Duodenal mucosa (tissue), 2 donors: ENCODE results near the gene PEAK1.
"Not testable (repeated sequence)": the region's sequence is repeated elsewhere in the genome, so short reads cannot be mapped to it uniquely, and the experiment has no call there.

Experiments
- H3K27ac ChIP-seq: one replicate; pipeline ENCODE4 v1.7.0; 2013; ENCODE audit warnings: low read depth, low read length
- H3K27me3 ChIP-seq, 2 donors: one replicate each; pipeline ENCODE4 v1.7.0; 2013; ENCODE audit warnings: low read length in 2 of 2, control low read depth in 1 of 2; ENCODE audit not compliant: insufficient read depth in 2 of 2, control insufficient read depth in 1 of 2
- H3K36me3 ChIP-seq, 2 donors: one replicate each; pipeline ENCODE4 v1.7.0; 2013; ENCODE audit warnings: low read length in 2 of 2, control low read depth in 1 of 2; ENCODE audit not compliant: insufficient read depth in 2 of 2, control insufficient read depth in 1 of 2
- H3K4me1 ChIP-seq, 2 donors: one replicate each; pipeline ENCODE4 v1.7.0; 2013; ENCODE audit warnings: low read length in 2 of 2, control low read depth in 1 of 2; ENCODE audit not compliant: insufficient read depth in 2 of 2, control insufficient read depth in 1 of 2
- H3K4me3 ChIP-seq, 2 donors: one replicate each; pipeline ENCODE4 v1.7.0; 2013; ENCODE audit warnings: low read length in 2 of 2, low read depth in 1 of 2
- H3K9ac ChIP-seq, 2 donors: one replicate each; pipeline ENCODE4 v1.7.0; 2013; ENCODE audit warnings: low read length in 2 of 2, low read depth in 1 of 2
- H3K9me3 ChIP-seq, 2 donors: one replicate each; pipeline ENCODE4 v1.7.0; 2013; ENCODE audit warnings: low read length in 2 of 2, control low read depth in 1 of 2; ENCODE audit not compliant: control insufficient read depth in 1 of 2

Gene PEAK1

DNA sequence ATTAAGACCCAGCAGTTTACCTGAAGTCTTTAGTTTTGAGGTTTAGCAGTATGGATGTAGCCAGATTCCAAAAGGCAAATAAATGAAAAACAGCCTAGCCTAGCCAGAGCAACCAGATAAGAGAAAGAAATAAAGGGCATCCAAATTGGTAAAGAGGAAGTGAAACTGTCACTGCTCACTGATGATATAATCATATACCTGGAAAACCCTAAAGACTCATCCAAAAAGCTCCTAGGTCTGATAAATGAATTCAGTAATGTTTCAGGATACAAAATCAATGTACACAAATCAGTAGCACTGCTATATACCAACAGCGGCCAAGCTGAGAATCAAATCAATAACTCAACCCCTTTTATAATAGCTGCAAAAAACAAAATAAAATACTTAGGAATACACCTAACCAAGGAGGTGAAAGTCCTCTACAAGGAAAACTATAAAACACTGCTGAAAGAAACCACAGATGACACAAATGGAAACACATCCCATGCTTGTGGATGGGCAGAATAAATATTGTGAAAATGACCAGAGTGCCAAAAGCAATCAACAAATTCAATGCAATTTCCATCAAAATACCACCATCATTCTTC lies 13.6 kb downstream of the PEAK1 start:
- not testable (repeated sequence) for H3K36me3 ChIP-seq, H3K9ac ChIP-seq, H3K4me3 ChIP-seq, H3K27ac ChIP-seq, H3K9me3 ChIP-seq, H3K27me3 ChIP-seq
- peaks cover 8 to 10% of the 10 kb centered on the region in 2 donors for H3K4me1 ChIP-seq

DNA sequence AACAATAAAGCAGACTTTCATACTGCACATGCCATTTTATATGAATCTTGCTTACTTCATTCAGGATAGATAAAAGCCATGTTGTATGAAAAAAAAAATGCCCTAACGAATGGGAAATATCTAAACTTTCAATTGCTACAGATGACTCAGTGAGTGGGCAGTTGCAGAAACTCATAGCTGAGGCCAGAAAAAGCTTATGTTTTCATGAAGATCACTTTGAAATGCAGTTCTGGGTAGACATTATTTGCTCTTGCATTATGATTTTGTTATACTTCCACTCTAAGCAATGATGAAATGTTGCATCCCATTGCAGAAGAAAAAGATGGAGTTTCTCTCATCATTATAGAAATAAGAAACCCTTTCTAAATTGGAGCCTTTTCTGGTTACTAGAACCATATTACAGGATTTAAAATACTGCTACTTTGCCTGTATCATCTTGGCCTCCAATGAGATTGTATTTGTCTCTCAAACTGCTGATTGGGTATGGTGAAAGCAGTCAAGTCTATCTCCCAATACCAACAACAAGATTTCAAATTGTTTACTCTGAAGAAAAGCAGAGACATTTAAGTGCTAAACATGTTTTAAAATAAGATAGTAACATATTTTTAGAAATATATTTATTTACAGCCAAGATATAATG lies 17.0 kb downstream of the PEAK1 start:
- no peak overlapping the region for H3K4me3 ChIP-seq
- H3K27me3 ChIP-seq, result no peaks in the 10 kb centered on the region
- H3K9ac ChIP-seq, result no peak overlapping the region
- no peak overlapping the region for H3K27ac ChIP-seq
- H3K4me1 ChIP-seq, result no peaks in the 10 kb centered on the region
- peaks cover 3 to 19% of the 10 kb centered on the region in 2 donors for H3K9me3 ChIP-seq
- no peaks in the 10 kb centered on the region for H3K36me3 ChIP-seq

GRCh38 chr15:77400258-77400657 lies 19.6 kb downstream of the PEAK1 start:
- Histone ChIP-seq H3K27me3 (no peaks in the 10 kb centered on the region), H3K9ac (no peak overlapping the region), H3K36me3 (no peaks in the 10 kb centered on the region), H3K4me1 (no peaks in the 10 kb centered on the region), H3K9me3 (peaks cover 21 to 26% of the 10 kb centered on the region in 2 donors), H3K27ac (no peak overlapping the region), H3K4me3 (no peak overlapping the region)

GRCh38 chr15:77398927-77399326 lies 21.0 kb downstream of the PEAK1 start:
- Histone ChIP-seq H3K4me3 (no peak overlapping the region), H3K9ac (no peak overlapping the region), H3K4me1 (no peaks in the 10 kb centered on the region), H3K27me3 (no peaks in the 10 kb centered on the region), H3K27ac (no peak overlapping the region), H3K9me3 (peaks cover 23 to 28% of the 10 kb centered on the region in 2 donors), H3K36me3 (no peaks in the 10 kb centered on the region)

DNA sequence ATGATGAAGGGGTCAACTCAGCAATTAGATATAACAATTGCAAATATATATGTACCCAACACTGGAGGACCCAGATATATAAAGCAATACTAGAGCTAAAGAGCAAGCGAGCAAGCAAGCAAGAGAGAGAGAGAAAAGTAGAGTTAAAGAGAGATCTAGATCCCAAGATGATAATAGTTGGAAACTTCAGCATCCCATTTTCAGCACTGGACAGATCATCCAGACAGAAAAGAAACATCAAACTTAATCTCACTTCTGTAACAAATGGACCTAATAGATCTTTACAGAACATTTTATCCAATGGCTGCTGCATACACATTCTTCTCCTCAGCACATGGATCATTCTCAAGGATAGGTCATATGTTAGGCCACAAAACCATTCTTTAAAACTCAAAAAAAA lies 23.2 kb downstream of the PEAK1 start:
- no peak overlapping the region for H3K27ac ChIP-seq
- H3K36me3 ChIP-seq, result no peaks in the 10 kb centered on the region
- H3K4me3 ChIP-seq, result no peak overlapping the region
- H3K27me3 ChIP-seq, result no peaks in the 10 kb centered on the region
- H3K9me3 ChIP-seq, result peaks cover 23 to 28% of the 10 kb centered on the region in 2 donors
- no peaks in the 10 kb centered on the region for H3K4me1 ChIP-seq
- no peak overlapping the region for H3K9ac ChIP-seq

GRCh38 chr15:77395013-77395774 lies 24.7 kb downstream of the PEAK1 start:
- Histone ChIP-seq H3K27ac (no peak overlapping the region), H3K9me3 (peaks cover 23 to 25% of the 10 kb centered on the region in 2 donors), H3K9ac (no peak overlapping the region), H3K4me3 (no peak overlapping the region), H3K27me3 (no peaks in the 10 kb centered on the region), H3K36me3 (no peaks in the 10 kb centered on the region), H3K4me1 (no peaks in the 10 kb centered on the region)

- Histone ChIP-seq H3K9me3 (peaks cover 14 to 23% of the 10 kb centered on the region in 2 donors), H3K27ac (no peak overlapping the region), H3K27me3 (no peaks in the 10 kb centered on the region), H3K4me1 (no peaks in the 10 kb centered on the region), H3K4me3 (no peak overlapping the region), H3K36me3 (no peaks in the 10 kb centered on the region), H3K9ac (no peak overlapping the region)
Measured at GRCh38 chr15:77393471-77393840, 26.4 kb downstream of the PEAK1 start.

DNA sequence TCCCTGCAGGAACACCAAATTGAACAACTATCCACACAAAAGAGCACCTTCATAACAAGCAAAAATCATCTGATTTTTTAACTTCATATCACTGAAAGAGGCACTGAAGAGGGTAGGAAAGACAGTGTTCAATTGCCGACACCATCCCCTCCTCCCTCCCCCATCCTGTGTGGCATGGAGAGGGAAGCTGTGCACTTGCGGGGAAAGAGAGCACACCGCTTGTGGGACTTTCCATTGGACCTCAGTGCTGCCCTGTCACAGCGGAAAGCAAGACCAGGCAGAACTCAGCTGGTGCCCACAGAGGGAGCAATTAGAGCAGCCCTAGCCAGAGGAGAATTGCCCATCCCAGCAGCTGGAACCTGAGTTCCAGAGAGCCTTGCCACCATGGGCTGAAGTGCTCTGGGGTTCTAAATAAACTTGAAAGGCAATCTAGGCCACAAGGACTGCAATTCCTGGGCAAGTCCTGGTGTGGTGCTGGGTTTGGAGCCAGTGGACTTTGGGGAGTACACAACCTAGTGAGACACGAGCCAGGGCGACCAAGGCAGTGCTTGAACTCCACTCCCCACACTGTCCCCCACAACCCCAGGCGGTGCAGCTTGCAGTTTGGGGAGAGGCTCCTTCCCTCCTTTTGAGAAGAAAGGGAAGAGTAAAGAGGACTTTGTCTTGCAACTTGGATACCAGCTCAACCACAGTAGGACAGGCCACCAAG lies 27.0 kb downstream of the PEAK1 start:
- H3K27ac ChIP-seq, result no peak overlapping the region
- H3K9ac ChIP-seq, result no peak overlapping the region
- no peaks in the 10 kb centered on the region for H3K4me1 ChIP-seq
- H3K27me3 ChIP-seq, result no peaks in the 10 kb centered on the region
- no peaks in the 10 kb centered on the region for H3K36me3 ChIP-seq
- no peak overlapping the region for H3K4me3 ChIP-seq
- peaks cover 10 to 20% of the 10 kb centered on the region in 2 donors for H3K9me3 ChIP-seq

DNA sequence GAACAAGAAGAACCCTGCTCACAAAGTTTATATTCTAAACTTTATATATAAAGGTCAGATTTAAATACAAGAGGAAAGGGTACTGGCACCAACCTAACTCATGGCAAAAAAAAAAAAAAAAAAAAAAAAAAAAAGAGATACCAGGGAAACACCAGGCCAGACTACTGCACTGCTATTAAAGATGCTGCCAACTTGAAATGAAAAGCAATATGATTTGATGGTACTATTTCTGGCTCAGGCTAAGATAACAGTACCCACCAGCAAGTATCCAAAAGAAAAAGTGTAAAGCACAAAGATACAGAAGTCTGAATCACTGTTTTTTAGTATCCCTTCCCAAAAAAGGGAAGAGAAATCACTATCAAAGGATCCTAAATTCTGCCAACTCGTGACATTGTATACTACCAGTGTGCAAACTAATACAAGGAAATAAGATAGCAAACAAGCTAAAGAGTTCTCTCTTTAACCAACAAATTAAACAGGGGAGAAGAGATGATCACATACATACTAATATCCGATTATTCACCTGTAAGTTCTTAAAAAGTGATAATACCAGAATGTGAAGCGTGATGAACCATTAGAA lies 28.4 kb downstream of the PEAK1 start:
- no peak overlapping the region for H3K4me3 ChIP-seq
- no peak overlapping the region for H3K9ac ChIP-seq
- H3K27ac ChIP-seq, result no peak overlapping the region
- H3K9me3 ChIP-seq, result peaks cover 6 to 14% of the 10 kb centered on the region in 2 donors
- no peaks in the 10 kb centered on the region for H3K27me3 ChIP-seq
- no peaks in the 10 kb centered on the region for H3K36me3 ChIP-seq
- no peaks in the 10 kb centered on the region for H3K4me1 ChIP-seq
